ENCODE results near the gene CYSLTR1.

DNA sequence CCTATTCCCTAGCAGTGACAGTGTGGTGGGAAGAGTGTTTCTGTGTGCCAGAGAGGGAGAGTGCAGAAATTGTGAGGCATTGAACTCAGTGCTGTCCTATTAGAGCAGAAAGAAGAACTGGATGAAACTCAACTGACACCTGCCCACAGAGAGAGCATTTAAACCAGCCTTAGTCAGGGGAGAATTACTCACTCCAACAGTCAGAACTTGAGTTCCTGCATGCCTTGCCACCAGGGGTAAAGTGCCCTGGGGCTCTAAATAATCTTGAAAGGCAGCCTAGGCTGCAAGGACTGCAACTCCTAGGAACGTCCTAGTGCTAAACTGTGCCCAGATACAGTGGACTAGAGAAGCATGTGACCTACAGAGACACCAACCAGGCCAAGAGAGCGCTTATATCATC is 12.8 kb downstream of the CYSLTR1 start:
- TF ChIP-seq PHF8 (IDR thresholded peaks at IDR 0.05; ENCODE audit: borderline replicate concordance, low read depth) (no peak), SREBF2 (IDR thresholded peaks at IDR 0.05) (no peak), RNF2 (IDR thresholded peaks at IDR 0.05; ENCODE audit: borderline replicate concordance, low read depth) (no peak), KDM5A (IDR thresholded peaks at IDR 0.05) (no peak), RFX5 (IDR thresholded peaks at IDR 0.05) (no peak), RAD21 (conservative IDR thresholded peaks at IDR 0.05 in 1 of 2, IDR thresholded peaks at IDR 0.05 in 1 of 2) (no peak), RCOR1 (IDR thresholded peaks at IDR 0.05; ENCODE audit: low read depth, low read length) (no peak)
- TF ChIP-seq, protein P1, sequence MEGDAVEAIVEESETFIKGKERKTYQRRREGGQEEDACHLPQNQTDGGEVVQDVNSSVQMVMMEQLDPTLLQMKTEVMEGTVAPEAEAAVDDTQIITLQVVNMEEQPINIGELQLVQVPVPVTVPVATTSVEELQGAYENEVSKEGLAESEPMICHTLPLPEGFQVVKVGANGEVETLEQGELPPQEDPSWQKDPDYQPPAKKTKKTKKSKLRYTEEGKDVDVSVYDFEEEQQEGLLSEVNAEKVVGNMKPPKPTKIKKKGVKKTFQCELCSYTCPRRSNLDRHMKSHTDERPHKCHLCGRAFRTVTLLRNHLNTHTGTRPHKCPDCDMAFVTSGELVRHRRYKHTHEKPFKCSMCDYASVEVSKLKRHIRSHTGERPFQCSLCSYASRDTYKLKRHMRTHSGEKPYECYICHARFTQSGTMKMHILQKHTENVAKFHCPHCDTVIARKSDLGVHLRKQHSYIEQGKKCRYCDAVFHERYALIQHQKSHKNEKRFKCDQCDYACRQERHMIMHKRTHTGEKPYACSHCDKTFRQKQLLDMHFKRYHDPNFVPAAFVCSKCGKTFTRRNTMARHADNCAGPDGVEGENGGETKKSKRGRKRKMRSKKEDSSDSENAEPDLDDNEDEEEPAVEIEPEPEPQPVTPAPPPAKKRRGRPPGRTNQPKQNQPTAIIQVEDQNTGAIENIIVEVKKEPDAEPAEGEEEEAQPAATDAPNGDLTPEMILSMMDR (IDR thresholded peaks at IDR 0.05), result no peak
- TF ChIP-seq, protein P2, sequence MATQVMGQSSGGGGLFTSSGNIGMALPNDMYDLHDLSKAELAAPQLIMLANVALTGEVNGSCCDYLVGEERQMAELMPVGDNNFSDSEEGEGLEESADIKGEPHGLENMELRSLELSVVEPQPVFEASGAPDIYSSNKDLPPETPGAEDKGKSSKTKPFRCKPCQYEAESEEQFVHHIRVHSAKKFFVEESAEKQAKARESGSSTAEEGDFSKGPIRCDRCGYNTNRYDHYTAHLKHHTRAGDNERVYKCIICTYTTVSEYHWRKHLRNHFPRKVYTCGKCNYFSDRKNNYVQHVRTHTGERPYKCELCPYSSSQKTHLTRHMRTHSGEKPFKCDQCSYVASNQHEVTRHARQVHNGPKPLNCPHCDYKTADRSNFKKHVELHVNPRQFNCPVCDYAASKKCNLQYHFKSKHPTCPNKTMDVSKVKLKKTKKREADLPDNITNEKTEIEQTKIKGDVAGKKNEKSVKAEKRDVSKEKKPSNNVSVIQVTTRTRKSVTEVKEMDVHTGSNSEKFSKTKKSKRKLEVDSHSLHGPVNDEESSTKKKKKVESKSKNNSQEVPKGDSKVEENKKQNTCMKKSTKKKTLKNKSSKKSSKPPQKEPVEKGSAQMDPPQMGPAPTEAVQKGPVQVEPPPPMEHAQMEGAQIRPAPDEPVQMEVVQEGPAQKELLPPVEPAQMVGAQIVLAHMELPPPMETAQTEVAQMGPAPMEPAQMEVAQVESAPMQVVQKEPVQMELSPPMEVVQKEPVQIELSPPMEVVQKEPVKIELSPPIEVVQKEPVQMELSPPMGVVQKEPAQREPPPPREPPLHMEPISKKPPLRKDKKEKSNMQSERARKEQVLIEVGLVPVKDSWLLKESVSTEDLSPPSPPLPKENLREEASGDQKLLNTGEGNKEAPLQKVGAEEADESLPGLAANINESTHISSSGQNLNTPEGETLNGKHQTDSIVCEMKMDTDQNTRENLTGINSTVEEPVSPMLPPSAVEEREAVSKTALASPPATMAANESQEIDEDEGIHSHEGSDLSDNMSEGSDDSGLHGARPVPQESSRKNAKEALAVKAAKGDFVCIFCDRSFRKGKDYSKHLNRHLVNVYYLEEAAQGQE (IDR thresholded peaks at IDR 0.05), result no peak
- TF ChIP-seq, protein P3, sequence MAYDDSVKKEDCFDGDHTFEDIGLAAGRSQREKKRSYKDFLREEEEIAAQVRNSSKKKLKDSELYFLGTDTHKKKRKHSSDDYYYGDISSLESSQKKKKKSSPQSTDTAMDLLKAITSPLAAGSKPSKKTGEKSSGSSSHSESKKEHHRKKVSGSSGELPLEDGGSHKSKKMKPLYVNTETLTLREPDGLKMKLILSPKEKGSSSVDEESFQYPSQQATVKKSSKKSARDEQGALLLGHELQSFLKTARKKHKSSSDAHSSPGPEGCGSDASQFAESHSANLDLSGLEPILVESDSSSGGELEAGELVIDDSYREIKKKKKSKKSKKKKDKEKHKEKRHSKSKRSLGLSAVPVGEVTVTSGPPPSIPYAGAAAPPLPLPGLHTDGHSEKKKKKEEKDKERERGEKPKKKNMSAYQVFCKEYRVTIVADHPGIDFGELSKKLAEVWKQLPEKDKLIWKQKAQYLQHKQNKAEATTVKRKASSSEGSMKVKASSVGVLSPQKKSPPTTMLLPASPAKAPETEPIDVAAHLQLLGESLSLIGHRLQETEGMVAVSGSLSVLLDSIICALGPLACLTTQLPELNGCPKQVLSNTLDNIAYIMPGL (CRISPR knock-in tag; IDR thresholded peaks at IDR 0.05; ENCODE audit: borderline replicate concordance), result no peak

Measured in A549 (cell line).